ENCODE measurements around the gene ADGRG1. TPM values are rescaled to one million over a fixed set of nuclear protein-coding genes. Genes with fewer than 3 reads are reported as not detected.
A peak's percentile ranks its signal among the peaks of the same experiment; 100 is the strongest.

Gene ADGRG1
- total and polyA plus RNA-seq, 2 experiments from 2014 or later: 45.9 to 58.0 TPM

DNA sequence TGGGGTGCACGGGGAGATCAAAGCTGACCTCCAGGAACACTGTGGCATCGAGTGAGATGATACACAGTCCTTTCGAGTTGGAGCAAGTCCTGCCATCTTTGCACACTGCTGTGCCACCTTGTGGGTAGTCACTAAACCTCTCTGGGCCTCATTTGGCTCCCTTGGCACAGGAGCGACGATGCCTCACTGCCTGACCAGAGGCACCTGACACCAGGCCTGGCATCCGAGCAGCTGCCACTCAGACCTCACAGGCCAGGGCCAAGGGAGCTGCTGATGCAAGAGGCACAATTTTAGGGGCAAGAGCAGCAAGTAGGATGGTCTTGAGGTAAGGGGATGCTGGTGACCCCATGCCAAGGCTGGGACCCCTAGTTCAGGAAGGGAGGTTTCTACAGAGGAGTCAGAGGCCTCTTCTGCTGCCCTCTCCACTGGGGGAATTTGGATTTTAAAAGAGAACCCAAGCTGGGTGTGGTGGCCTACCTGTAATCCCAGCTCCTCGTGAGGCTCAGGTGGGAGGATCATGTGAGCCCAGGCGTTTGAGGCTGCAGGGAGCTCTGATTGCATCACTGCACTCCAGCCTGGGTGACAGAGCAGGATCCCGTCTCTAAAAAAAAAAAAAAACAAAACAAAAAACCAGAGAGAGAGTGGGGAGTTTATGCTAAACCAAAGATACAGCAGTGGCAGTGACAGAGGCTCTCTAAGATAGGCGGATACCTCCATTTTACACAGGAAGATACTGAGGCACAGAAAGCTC lies 6.7 kb upstream of the ADGRG1 start:
- 76% methylated on average over 10 of the region's 10 CpGs for WGBS (ENCODE audit: low lambda C conversion rate, missing lambda C conversion rate)
- Histone ChIP-seq H2AFZ (no peak overlapping the region), H3K4me1 (ENCODE audit: insufficient read depth) (peaks cover 29% of the 10 kb centered on the region), H3K4me3 (no peak overlapping the region), H4K20me1 (ENCODE audit: insufficient read depth, poor library complexity, severe bottlenecking) (no peaks in the 10 kb centered on the region), H3K36me3 (replicated peaks; ENCODE audit: insufficient read depth, low read depth) (no peaks in the 10 kb centered on the region), H3K9me3 (ENCODE audit: low read depth) (no peaks in the 10 kb centered on the region), H3K27me3 (no peaks in the 10 kb centered on the region), H3K4me2 (peak overlapping the region; percentile 84), H3K9me2 (replicated peaks; ENCODE audit: insufficient read depth) (no peaks in the 10 kb centered on the region), H3K27ac (peak overlapping the region; percentile 94), H3K79me2 (peaks cover 48% of the 10 kb centered on the region)
- peak; percentile 52 for DNase-seq (ENCODE audit: low spot score)
- TF ChIP-seq EZH2 (IDR thresholded peaks at IDR 0.05; ENCODE audit: borderline replicate concordance) (no peak), CTCF (IDR thresholded peaks at IDR 0.05; ENCODE audit: poor library complexity) (no peak), EZH2phosphoT487 (IDR thresholded peaks at IDR 0.05; ENCODE audit: low read depth, severe bottlenecking, unreplicated experiment) (no peak)

DNA sequence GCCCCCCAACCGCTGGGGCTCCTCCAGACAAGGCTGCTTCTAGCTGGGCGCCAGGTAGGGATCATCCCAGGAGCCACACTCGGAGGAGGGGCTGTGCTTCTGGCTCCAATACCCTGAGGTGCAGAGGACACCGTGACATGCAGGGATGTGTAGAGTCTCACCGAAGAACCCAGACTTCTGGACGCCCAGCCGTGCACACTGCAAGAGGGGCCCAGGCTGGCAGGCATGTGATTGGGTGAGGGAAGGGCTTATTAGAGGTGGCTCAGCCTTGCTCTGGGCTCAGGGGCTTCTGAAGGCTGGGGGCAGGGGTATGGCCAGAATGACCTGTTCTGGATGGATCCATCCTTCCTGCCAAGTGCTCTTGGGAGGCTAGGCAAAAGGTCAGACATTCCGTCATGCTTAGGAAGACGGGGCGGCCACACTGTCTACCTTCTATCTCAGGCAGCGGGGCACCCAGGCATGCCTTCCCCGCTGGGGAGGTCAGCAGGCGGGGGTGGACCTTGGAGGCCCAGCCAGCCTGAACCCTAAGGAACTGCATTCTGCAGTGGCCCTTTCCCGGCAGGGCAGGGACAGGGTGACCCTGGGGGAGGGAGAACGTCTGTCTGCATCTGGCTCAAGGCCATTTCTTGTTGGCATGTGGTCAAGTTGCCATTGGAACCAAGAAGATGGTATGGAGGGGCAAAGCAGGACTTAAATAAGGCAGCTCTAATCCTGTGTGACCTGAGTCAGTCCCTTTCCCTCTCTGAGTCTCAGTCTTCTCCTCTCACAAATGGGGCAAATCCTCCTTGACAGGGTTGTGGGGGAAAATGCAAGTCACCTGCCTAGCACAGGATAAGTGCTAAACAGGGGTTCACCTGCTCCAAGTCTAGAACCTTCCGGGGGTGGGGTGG lies 5.8 kb upstream of the ADGRG1 start:
- Histone ChIP-seq H2AFZ (no peak overlapping the region), H3K27me3 (no peaks in the 10 kb centered on the region), H3K79me2 (peaks cover 48% of the 10 kb centered on the region), H3K9me3 (ENCODE audit: low read depth) (no peaks in the 10 kb centered on the region), H3K4me1 (ENCODE audit: insufficient read depth) (peaks cover 34% of the 10 kb centered on the region), H3K36me3 (replicated peaks; ENCODE audit: insufficient read depth, low read depth) (no peaks in the 10 kb centered on the region), H3K4me3 (no peak overlapping the region), H3K4me2 (peak overlapping the region; percentile 33), H3K27ac (peak overlapping the region; percentile 53), H3K9me2 (replicated peaks; ENCODE audit: insufficient read depth) (no peaks in the 10 kb centered on the region), H4K20me1 (ENCODE audit: insufficient read depth, poor library complexity, severe bottlenecking) (no peaks in the 10 kb centered on the region)
- no peak for DNase-seq (ENCODE audit: low spot score)
- WGBS (ENCODE audit: low lambda C conversion rate, missing lambda C conversion rate): 80% methylated on average over 16 of the region's 16 CpGs
- no peak for TF ChIP-seq EZH2 (IDR thresholded peaks at IDR 0.05; ENCODE audit: borderline replicate concordance)
- TF ChIP-seq CTCF (IDR thresholded peaks at IDR 0.05; ENCODE audit: poor library complexity): no peak
- no peak for TF ChIP-seq EZH2phosphoT487 (IDR thresholded peaks at IDR 0.05; ENCODE audit: low read depth, severe bottlenecking, unreplicated experiment)

GRCh38 chr16:57623251-57624043 lies 5.0 kb upstream of the ADGRG1 start:
- no peak overlapping the region for H2AFZ ChIP-seq
- TF ChIP-seq EZH2phosphoT487 (IDR thresholded peaks at IDR 0.05; ENCODE audit: low read depth, severe bottlenecking, unreplicated experiment): no peak
- TF ChIP-seq EZH2 (IDR thresholded peaks at IDR 0.05; ENCODE audit: borderline replicate concordance): no peak
- 66% methylated on average over 15 of the region's 17 CpGs for WGBS (ENCODE audit: low lambda C conversion rate, missing lambda C conversion rate)
- H3K79me2 ChIP-seq: peaks cover 48% of the 10 kb centered on the region
- peak overlapping the region; percentile 33 for H3K4me2 ChIP-seq
- peak; percentile 64 for DNase-seq (ENCODE audit: low spot score)
- no peaks in the 10 kb centered on the region for H3K9me2 ChIP-seq (replicated peaks; ENCODE audit: insufficient read depth)
- no peaks in the 10 kb centered on the region for H3K27me3 ChIP-seq
- no peaks in the 10 kb centered on the region for H4K20me1 ChIP-seq (ENCODE audit: insufficient read depth, poor library complexity, severe bottlenecking)
- peak overlapping the region; percentile 63 for H3K27ac ChIP-seq
- H3K4me1 ChIP-seq (ENCODE audit: insufficient read depth): peaks cover 42% of the 10 kb centered on the region
- no peaks in the 10 kb centered on the region for H3K36me3 ChIP-seq (replicated peaks; ENCODE audit: insufficient read depth, low read depth)
- no peaks in the 10 kb centered on the region for H3K9me3 ChIP-seq (ENCODE audit: low read depth)
- no peak overlapping the region for H3K4me3 ChIP-seq
